T-helper 1 cell treated with Interleukin-12 subunit alpha and Interleukin-12 subunit beta and Interleukin-4 antibody, amounts not matched to agents 30 ng/mL and 1 ng/mL, for 36 hours (primary cell): ENCODE results near the gene HOXD8. TPM values are rescaled to one million over a fixed set of nuclear protein-coding genes. Genes with fewer than 3 reads are reported as not detected.

Experiments
- intact Hi-C: fragments of 100-400 bp; cut with micrococcal nuclease; formaldehyde crosslinking; loops from one replicate; pipeline ENCODE4 v1.15.1; 2024
- total RNA-seq: library from RNA; stranded (reverse); gene quantifications from 2 replicates; pipeline ENCODE4 v1.2.3, GENCODE V29; 2022

HOXD8 gene
- total RNA-seq, 1 donor from 2014 or later = not detected

- intact Hi-C loops = loop anchor here (5.0 kb wide), 1 partner anchor 1832 kb away; no protein-coding TSS in a partner anchor
Measured at GRCh38 chr2:176169711-176170110, 40.2 kb downstream of the HOXD8 start.

DNA sequence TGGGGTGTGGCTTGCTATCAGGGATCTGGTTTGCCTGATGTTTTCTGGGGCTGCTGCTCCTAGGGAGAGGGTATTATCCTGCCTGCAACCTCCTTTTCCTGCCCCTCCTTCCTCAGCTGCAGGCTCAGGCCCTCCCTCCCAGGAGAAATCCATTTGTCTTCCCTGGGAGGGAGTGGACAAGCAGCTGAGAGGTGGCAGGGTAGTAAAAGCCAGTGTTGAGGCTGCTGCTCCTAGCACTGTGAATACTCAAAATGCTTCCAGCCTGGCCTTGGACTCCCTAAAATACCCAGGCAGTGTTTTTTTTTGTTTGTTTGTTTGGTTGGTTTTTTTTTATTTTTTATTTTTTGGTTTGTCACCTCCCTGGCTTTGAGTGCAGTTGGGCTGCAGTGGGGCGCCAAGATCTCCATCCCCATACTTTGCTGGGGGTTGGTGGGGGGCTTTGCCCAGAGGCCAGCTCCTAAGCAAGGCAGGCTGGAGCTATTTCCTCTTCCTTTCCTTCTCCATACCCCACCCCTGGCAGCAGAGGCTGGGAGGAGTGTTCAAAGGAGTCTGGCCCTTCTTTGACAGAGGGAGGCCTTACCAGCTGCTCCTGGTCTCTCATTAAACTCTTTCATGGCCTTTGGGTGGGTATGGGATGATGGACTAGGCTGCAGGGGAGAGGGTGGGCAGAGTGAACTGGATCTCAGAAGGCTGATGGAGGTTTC, 41.2 kb downstream of the HOXD8 start:
- intact Hi-C loops = loop anchor here (5.0 kb wide), 1 partner anchor 1833 kb away; no protein-coding TSS in a partner anchor

- intact Hi-C loops = loop anchor here (1.0 to 5.0 kb wide), 4 partner anchors 9 to 1834 kb away; partner anchors contain the start of gene HOXD3
Measured at GRCh38 chr2:176171351-176172006, 42.0 kb downstream of the HOXD8 start.

GRCh38 chr2:176172007-176172894, 42.7 kb downstream of the HOXD8 start:
- intact Hi-C loops = loop anchor here (1.0 to 5.0 kb wide), 4 partner anchors 10 to 1835 kb away; partner anchors contain the start of gene HOXD3

DNA sequence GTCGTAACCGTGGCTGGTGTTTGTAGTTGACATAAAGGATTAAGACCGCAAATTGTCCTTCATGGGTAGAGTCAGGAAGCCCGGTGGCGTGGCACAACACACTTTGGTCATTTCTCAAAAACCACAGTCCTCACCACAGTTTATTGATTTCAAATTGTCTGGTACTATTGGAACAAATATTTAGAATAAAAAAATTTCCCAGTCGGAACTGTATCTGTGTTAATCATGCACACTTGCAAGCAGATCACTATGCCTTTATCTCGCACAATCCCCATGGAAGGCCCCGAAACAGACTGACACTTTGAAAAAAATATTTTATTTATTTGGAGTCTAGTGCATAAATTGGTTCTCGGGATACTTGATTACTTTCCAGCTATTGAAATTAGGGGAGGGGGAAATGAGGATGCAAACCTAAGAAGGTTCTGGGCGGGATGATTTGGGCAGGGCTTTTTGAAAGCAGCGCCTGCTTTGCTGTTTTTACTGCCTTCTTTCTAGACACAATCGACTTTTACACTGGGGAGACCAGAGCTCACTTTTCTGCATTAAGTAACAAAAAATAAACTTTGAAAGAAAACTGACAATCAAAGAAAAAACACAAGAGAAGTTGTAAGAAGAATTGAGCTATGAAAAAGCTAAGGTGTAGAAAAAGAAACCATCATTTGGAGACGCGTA, 43.5 kb downstream of the HOXD8 start:
- intact Hi-C loops = loop anchor here (1.0 to 5.0 kb wide), 4 partner anchors 11 to 1836 kb away; partner anchors contain the start of gene HOXD3

GRCh38 chr2:176173567-176174381, 44.3 kb downstream of the HOXD8 start:
- intact Hi-C loops = loop anchor here (2.0 to 5.0 kb wide), 3 partner anchors 13 to 1836 kb away; partner anchors contain the start of gene HOXD3

DNA sequence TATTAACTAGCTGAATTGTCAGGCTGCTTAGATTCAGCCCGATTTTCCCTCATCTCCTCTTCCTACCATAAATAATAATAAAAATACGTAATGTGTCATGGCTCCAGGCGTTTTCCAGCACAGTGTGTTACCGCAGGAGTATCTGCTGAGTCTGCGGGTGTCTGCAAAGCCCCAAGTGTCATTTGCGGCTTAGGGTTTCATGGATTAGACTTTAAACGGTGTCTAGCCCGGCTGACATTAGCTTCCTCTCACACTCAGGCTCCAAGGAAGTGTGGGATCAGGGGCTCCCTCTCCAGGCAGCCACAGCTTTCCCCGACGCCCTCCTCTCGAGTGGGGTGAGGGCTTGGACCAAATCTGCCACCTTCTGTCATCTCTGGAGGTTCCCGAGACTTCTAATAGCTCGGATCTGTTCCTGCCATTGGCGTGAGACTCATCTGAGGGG, 44.9 kb downstream of the HOXD8 start:
- intact Hi-C loops = loop anchor here (5.0 kb wide), 1 partner anchor 1837 kb away; no protein-coding TSS in a partner anchor

DNA sequence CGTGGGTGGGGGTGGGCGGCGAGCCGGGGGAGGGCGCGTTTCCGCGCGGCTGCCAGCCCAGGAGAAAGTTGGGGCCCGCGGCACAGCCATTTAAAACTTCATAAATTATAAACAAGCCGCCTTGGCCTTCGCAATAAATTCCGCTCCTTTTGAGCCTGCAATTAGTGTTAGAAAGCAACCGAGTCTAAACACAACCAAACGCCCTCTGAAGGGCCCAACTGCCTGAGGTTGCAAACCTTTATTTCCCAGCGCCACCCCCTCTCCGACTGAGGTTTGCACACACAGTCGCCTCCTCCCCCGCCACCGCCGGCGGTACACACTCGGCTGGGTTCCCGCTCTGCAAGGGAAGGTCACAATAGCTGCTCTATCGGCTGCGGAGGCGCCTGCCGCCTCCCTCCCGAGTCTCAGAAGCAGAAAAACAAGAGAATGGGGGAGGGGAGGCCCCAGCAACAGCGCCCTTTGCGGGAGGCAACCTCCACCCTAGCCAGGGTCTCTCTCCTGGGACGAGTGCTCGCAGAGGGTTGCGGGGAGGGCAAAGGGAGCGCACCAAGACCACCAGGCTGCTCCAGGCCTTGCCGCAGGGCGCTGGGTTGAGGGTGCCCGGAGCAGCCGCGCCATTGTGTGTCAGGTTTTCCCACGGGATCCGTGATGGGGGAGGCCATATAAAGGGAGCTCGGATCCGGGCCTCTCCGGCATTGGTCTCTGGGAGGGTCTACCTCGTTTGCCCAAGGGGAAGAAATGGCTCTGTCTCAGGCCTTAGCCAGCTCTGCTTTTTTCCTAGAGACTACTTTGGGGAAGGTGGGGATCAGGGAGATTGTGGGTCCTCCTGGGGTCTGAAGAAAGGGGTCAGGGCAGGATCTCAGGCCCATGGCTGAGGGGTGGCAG, 45.6 kb downstream of the HOXD8 start:
- intact Hi-C loops = loop anchor here (5.0 kb wide), 1 partner anchor 1838 kb away; no protein-coding TSS in a partner anchor

GRCh38 chr2:176175709-176176607, 46.5 kb downstream of the HOXD8 start:
- intact Hi-C loops = no loop called here

GRCh38 chr2:176177580-176178037, 48.1 kb downstream of the HOXD8 start:
- intact Hi-C loops = no loop called here

- intact Hi-C loops = no loop called here
Measured at GRCh38 chr2:176178038-176178756, 48.7 kb downstream of the HOXD8 start.

- intact Hi-C loops = loop anchor here (1.0 kb wide), 1 partner anchor 8 kb away; no protein-coding TSS in a partner anchor
Measured at GRCh38 chr2:176178757-176179295, 49.3 kb downstream of the HOXD8 start.

GRCh38 chr2:176181551-176181950, 52.0 kb downstream of the HOXD8 start:
- intact Hi-C loops = loop anchor here (10.0 kb wide), 1 partner anchor 373 kb away; no protein-coding TSS in a partner anchor
